ENCODE results near the gene PDZD8.

PDZD8 gene

GRCh38 chr10:117390420-117390819 is 15.2 kb upstream of the PDZD8 start:
- DNase-seq: no peak

GRCh38 chr10:117386805-117387204 is 11.6 kb upstream of the PDZD8 start:
- DNase-seq: no peak

- no peak for DNase-seq
Observed at GRCh38 chr10:117382861-117383260, 7.6 kb upstream of the PDZD8 start.

GRCh38 chr10:117374506-117375359 is 507 bp downstream of the PDZD8 start:
- DNase-seq: no peak

- no peak for DNase-seq
Observed at GRCh38 chr10:117373823-117374505, 1.3 kb downstream of the PDZD8 start.

- DNase-seq: no peak
Observed at GRCh38 chr10:117370205-117370604, 5.0 kb downstream of the PDZD8 start.

- DNase-seq: no peak
Observed at GRCh38 chr10:117367718-117368117, 7.5 kb downstream of the PDZD8 start.

- no peak for DNase-seq
Observed at GRCh38 chr10:117366741-117367140, 8.5 kb downstream of the PDZD8 start.

- no peak for DNase-seq
Observed at GRCh38 chr10:117365612-117366011, 9.6 kb downstream of the PDZD8 start.

- no peak for DNase-seq
Observed at GRCh38 chr10:117364110-117364960, 10.9 kb downstream of the PDZD8 start.

GRCh38 chr10:117363028-117363427 is 12.2 kb downstream of the PDZD8 start:
- DNase-seq: no peak

GRCh38 chr10:117362313-117362712 is 12.9 kb downstream of the PDZD8 start:
- DNase-seq: no peak

GRCh38 chr10:117360994-117361667 is 14.1 kb downstream of the PDZD8 start:
- no peak for DNase-seq

GRCh38 chr10:117360016-117360415 is 15.2 kb downstream of the PDZD8 start:
- no peak for DNase-seq

- DNase-seq: no peak
Observed at GRCh38 chr10:117355072-117355471, 20.2 kb downstream of the PDZD8 start.

GRCh38 chr10:117353684-117354083 is 21.6 kb downstream of the PDZD8 start:
- no peak for DNase-seq

GRCh38 chr10:117352724-117353123 is 22.5 kb downstream of the PDZD8 start:
- DNase-seq: no peak

GRCh38 chr10:117351996-117352395 is 23.2 kb downstream of the PDZD8 start:
- no peak for DNase-seq

- DNase-seq: no peak
Observed at GRCh38 chr10:117351558-117351957, 23.7 kb downstream of the PDZD8 start.

GRCh38 chr10:117350909-117351308 is 24.3 kb downstream of the PDZD8 start:
- no peak for DNase-seq

- no peak for DNase-seq
Observed at GRCh38 chr10:117348236-117348635, 27.0 kb downstream of the PDZD8 start.

GRCh38 chr10:117346574-117346973 is 28.7 kb downstream of the PDZD8 start:
- DNase-seq: no peak

- DNase-seq: no peak
Observed at GRCh38 chr10:117345143-117345542, 30.1 kb downstream of the PDZD8 start.

Data from DMS79 (cell line).